Middle frontal gyrus (tissue), 1 donor: ENCODE data around the gene KATNA1.
"Not testable (repeated sequence)": the region's sequence is repeated elsewhere in the genome, so short reads cannot be mapped to it uniquely, and the experiment has no call there.

Experiments used
- DNase-seq: peaks from one replicate; pipeline ENCODE4 v3.0.0-alpha.2; 2015; ENCODE audit warnings: low spot score; ENCODE audit errors: extremely low spot score

KATNA1 gene

GRCh38 chr6:149648148-149649145 lies at the start of gene KATNA1:
TSS of gene KATNA1 (minus strand) at chr6:149648714. CDS start at chr6:149638547, 10,167 bp downstream.
- DNase-seq, result peak; percentile 73

GRCh38 chr6:149698175-149698574 lies 49.7 kb upstream of the KATNA1 start:
- no peak for DNase-seq

- no peak for DNase-seq
These were observed 48.4 kb upstream of the KATNA1 start for GRCh38 chr6:149696901-149697300.

- DNase-seq, result no peak
These were observed 46.4 kb upstream of the KATNA1 start for GRCh38 chr6:149694921-149695320.

GRCh38 chr6:149691201-149691600 lies 42.7 kb upstream of the KATNA1 start:
- no peak for DNase-seq

- DNase-seq, result no peak
These were observed 37.7 kb upstream of the KATNA1 start for GRCh38 chr6:149686230-149686629.

- no peak for DNase-seq
These were observed 34.8 kb upstream of the KATNA1 start for GRCh38 chr6:149683256-149683859.

GRCh38 chr6:149681845-149682244 lies 33.3 kb upstream of the KATNA1 start:
- not testable (repeated sequence) for DNase-seq

GRCh38 chr6:149681209-149681608 lies 32.7 kb upstream of the KATNA1 start:
- no peak for DNase-seq

- no peak for DNase-seq
These were observed 32.0 kb upstream of the KATNA1 start for GRCh38 chr6:149680503-149680902.

- DNase-seq, result not testable (repeated sequence)
These were observed 23.8 kb upstream of the KATNA1 start for GRCh38 chr6:149672265-149672664.

GRCh38 chr6:149660028-149660427 lies 11.5 kb upstream of the KATNA1 start:
- DNase-seq, result no peak

- no peak for DNase-seq
These were observed 8.9 kb upstream of the KATNA1 start for GRCh38 chr6:149657441-149657840.

- DNase-seq, result no peak
These were observed 2.5 kb upstream of the KATNA1 start for GRCh38 chr6:149651056-149651455.

GRCh38 chr6:149646599-149646998 lies 1.9 kb downstream of the KATNA1 start:
- no peak for DNase-seq

- no peak for DNase-seq
These were observed 5.5 kb downstream of the KATNA1 start for GRCh38 chr6:149642829-149643580.

- no peak for DNase-seq
These were observed 12.4 kb downstream of the KATNA1 start for GRCh38 chr6:149636124-149636523.

GRCh38 chr6:149634315-149634714 lies 14.2 kb downstream of the KATNA1 start:
- DNase-seq, result no peak

- DNase-seq, result no peak
These were observed 19.5 kb downstream of the KATNA1 start for GRCh38 chr6:149628875-149629510.

- no peak for DNase-seq
These were observed 20.8 kb downstream of the KATNA1 start for GRCh38 chr6:149627672-149628071.

- no peak for DNase-seq
These were observed 32.7 kb downstream of the KATNA1 start for GRCh38 chr6:149615805-149616204.
